Measurements from ENCODE around the gene TAS2R19. TPM values are rescaled to one million over a fixed set of nuclear protein-coding genes. Genes with fewer than 3 reads are reported as not detected.

The TAS2R19 gene
- 1.5 and 3.2 TPM in 2 replicates for total RNA-seq (2014; rRNA removed; shearing (Covaris generic))

GRCh38 chr12:11022520-11022919 is at the start of gene TAS2R19:
TSS of gene TAS2R19 (minus strand) at chr12:11022620. CDS start at chr12:11022571, 49 bp downstream.

DNA sequence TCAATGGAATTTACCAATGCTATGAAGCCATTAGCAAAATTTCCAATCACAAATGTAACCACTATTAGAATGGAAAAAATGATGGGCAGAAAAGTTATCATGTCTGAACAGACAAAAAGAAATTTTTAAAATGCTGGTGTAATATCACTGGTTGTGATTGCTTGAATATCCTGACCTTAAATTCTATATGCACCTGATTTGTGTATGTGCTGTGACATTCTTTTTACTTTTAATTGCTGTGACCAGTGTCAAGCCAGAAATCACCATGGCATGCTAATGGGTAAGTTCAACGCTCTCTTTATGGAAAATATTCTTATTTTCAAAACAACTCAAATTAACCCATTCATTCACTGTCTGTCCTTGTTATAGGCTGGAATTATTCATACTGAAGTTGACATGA is 39.8 kb upstream of the TAS2R19 start, which contains the start of gene TAS2R46:
TSS of gene TAS2R46 (minus strand) at position 101 of the 400 bp plus-strand sequence. CDS start at position 101, 0 bp downstream.

GRCh38 chr12:11031307-11031706 is 8.9 kb upstream of the TAS2R19 start, which contains the start of gene TAS2R31:
TSS of gene TAS2R31 (minus strand) at chr12:11031407. CDS start at chr12:11031335, 72 bp downstream.

DNA sequence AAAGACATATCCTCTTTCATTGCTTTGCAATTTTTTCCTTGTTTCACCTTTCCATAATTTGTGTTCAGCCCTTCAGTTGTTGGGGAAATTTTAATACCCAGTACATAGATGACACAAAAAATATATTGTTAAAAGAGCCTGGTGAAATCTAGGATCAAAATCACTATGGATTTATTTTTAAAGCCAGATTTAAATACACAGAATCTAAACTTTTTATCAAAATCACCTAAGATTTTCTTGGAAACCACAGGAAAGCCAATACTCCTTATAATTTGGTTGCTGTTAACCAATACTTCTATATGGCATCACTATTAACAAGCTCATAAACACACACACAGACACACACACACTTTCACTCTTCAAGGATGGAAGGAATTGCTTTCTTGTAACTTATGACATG is 24.2 kb downstream of the TAS2R19 start, which contains the start of gene TAS2R20:
TSS of gene TAS2R20 (minus strand) at position 101 of the 400 bp plus-strand sequence. CDS start 429 bp downstream, outside the sequence.

DNA sequence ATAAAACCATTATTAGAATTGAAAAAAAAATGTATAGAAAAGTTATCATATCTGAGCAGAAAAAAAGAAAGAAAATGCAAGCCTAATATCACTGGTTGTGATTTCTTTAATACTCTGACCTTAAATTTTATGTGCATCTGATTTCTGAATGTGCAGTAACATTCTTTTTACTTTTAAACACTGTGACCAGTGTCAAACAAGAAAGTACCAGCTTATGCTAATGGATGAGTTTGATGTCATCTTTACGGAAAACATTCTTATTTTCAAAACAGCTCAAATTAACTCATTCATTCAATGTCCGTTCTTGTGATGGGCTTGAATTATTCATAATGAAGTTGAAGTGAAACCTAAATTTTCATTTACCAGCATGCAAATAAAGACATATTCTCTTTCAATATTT is 35.6 kb downstream of the TAS2R19 start, which contains the start of gene TAS2R50:
TSS of gene TAS2R50 (minus strand) at position 101 of the 400 bp plus-strand sequence. CDS start at position 49, 52 bp downstream.

Other genes with a start within 250 kb of the TAS2R19 start
- not detected in 2 replicates for gene TAS2R7, start 220.0 kb downstream of the TAS2R19 start, total RNA-seq (2014; rRNA removed; shearing (Covaris generic))
- gene TAS2R8, start 215.3 kb downstream of the TAS2R19 start, total RNA-seq (2014; rRNA removed; shearing (Covaris generic)), result not detected in 2 replicates
- gene TAS2R9, start 212.5 kb downstream of the TAS2R19 start, total RNA-seq (2014; rRNA removed; shearing (Covaris generic)), result not detected in 2 replicates
- 0.75 TPM in 1 of 2 replicates, not detected in the other for gene TAS2R10, start 196.3 kb downstream of the TAS2R19 start, total RNA-seq (2014; rRNA removed; shearing (Covaris generic))
- 9.5 and 14.6 TPM in 2 replicates for gene PRR4, start 173.1 kb downstream of the TAS2R19 start, total RNA-seq (2014; rRNA removed; shearing (Covaris generic))
- 6.1 and 15.7 TPM in 2 replicates for gene PRH1, start 138.4 kb downstream of the TAS2R19 start, total RNA-seq (2014; rRNA removed; shearing (Covaris generic))
- 0.24 and 0.79 TPM in 2 replicates for gene TAS2R13, start 113.1 kb downstream of the TAS2R19 start, total RNA-seq (2014; rRNA removed; shearing (Covaris generic))
- gene PRH2, start 93.4 kb downstream of the TAS2R19 start, total RNA-seq (2014; rRNA removed; shearing (Covaris generic)), result 0.91 and 0.98 TPM in 2 replicates
- 1.5 and 2.2 TPM in 2 replicates for gene TAS2R14, start 83.4 kb downstream of the TAS2R19 start, total RNA-seq (2014; rRNA removed; shearing (Covaris generic))
- gene TAS2R50, start 35.7 kb downstream of the TAS2R19 start, total RNA-seq (2014; rRNA removed; shearing (Covaris generic)), result 0.48 and 0.87 TPM in 2 replicates
- gene TAS2R20, start 24.3 kb downstream of the TAS2R19 start, total RNA-seq (2014; rRNA removed; shearing (Covaris generic)), result 0.24 and 0.91 TPM in 2 replicates
- 1.1 and 1.2 TPM in 2 replicates for gene TAS2R31, start 8.8 kb upstream of the TAS2R19 start, total RNA-seq (2014; rRNA removed; shearing (Covaris generic))
- 0.38 and 0.61 TPM in 2 replicates for gene TAS2R46, start 39.7 kb upstream of the TAS2R19 start, total RNA-seq (2014; rRNA removed; shearing (Covaris generic))
- not detected in 2 replicates for gene TAS2R43, start 69.7 kb upstream of the TAS2R19 start, total RNA-seq (2014; rRNA removed; shearing (Covaris generic))
- 2.4 and 3.0 TPM in 2 replicates for gene TAS2R30, start 112.0 kb upstream of the TAS2R19 start, total RNA-seq (2014; rRNA removed; shearing (Covaris generic))
- 15.3 and 16.5 TPM in 2 replicates for gene SMIM10L1, start 148.6 kb upstream of the TAS2R19 start, total RNA-seq (2014; rRNA removed; shearing (Covaris generic))
- not detected in 2 replicates for gene TAS2R42, start 164.3 kb upstream of the TAS2R19 start, total RNA-seq (2014; rRNA removed; shearing (Covaris generic))
- gene PRB3, start 247.1 kb upstream of the TAS2R19 start, total RNA-seq (2014; rRNA removed; shearing (Covaris generic)), result not detected in 2 replicates

All from A375 (cell line).